HG02759 (cell line): ENCODE results near the gene BFSP2.
A peak's percentile ranks its signal among the peaks of the same experiment; 100 is the strongest.

Experiments
- ATAC-seq: cut with Tn5 transposase; IDR thresholded peaks from one replicate; pipeline ENCODE4 v1.9.1; 2021; ENCODE audit warnings: mild to moderate bottlenecking, moderate library complexity; ENCODE audit not compliant: unreplicated experiment

Gene BFSP2

GRCh38 chr3:133414021-133414392 is 14.2 kb downstream of the BFSP2 start:
- ATAC-seq: no peak

- ATAC-seq: no peak
These were observed 18.5 kb downstream of the BFSP2 start for GRCh38 chr3:133418361-133418760.

- no peak for ATAC-seq
These were observed 19.5 kb downstream of the BFSP2 start for GRCh38 chr3:133419151-133419909.

- ATAC-seq: no peak
These were observed 25.3 kb downstream of the BFSP2 start for GRCh38 chr3:133424937-133425869.

- ATAC-seq: no peak
These were observed 26.0 kb downstream of the BFSP2 start for GRCh38 chr3:133425898-133426297.

- ATAC-seq: no peak
These were observed 26.9 kb downstream of the BFSP2 start for GRCh38 chr3:133426721-133427120.

- no peak for ATAC-seq
These were observed 28.7 kb downstream of the BFSP2 start for GRCh38 chr3:133428552-133428951.

- no peak for ATAC-seq
These were observed 29.2 kb downstream of the BFSP2 start for GRCh38 chr3:133429063-133429462.

- no peak for ATAC-seq
These were observed 39.7 kb downstream of the BFSP2 start for GRCh38 chr3:133439563-133439962.

- ATAC-seq: no peak
These were observed 40.8 kb downstream of the BFSP2 start for GRCh38 chr3:133440652-133441051.

- ATAC-seq: peak; percentile 87
These were observed 42.0 kb downstream of the BFSP2 start for GRCh38 chr3:133441867-133442270.

- no peak for ATAC-seq
These were observed 42.7 kb downstream of the BFSP2 start for GRCh38 chr3:133442518-133442917.

GRCh38 chr3:133443649-133444422 is 44.0 kb downstream of the BFSP2 start:
- no peak for ATAC-seq

GRCh38 chr3:133444423-133444774 is 44.5 kb downstream of the BFSP2 start:
- no peak for ATAC-seq

- ATAC-seq: no peak
These were observed 45.3 kb downstream of the BFSP2 start for GRCh38 chr3:133445108-133445507.

GRCh38 chr3:133447750-133448477 is 48.1 kb downstream of the BFSP2 start:
- ATAC-seq: peak; percentile 35

GRCh38 chr3:133448478-133449122 is 48.7 kb downstream of the BFSP2 start:
- peak; percentile 94 for ATAC-seq

GRCh38 chr3:133451309-133451708 is 51.5 kb downstream of the BFSP2 start:
- ATAC-seq: no peak

- no peak for ATAC-seq
These were observed 52.9 kb downstream of the BFSP2 start for GRCh38 chr3:133452641-133453319.

GRCh38 chr3:133453383-133453782 is 53.5 kb downstream of the BFSP2 start:
- no peak for ATAC-seq
